HepG2 (cell line): ENCODE results near the gene IL1R1. TPM values are rescaled to one million over a fixed set of nuclear protein-coding genes. Genes with fewer than 3 reads are reported as not detected.

Experiments
- ATRX ChIP-seq: sonication (generic); formaldehyde crosslinking; IDR thresholded peaks from 2 replicates; pipeline ENCODE4 v1.4.0; 2020; ENCODE audit warnings: missing genetic modification reagents, borderline replicate concordance
- BCL6 ChIP-seq: IDR thresholded peaks from 2 replicates; pipeline ENCODE4 v1.6.1; 2016; ENCODE audit warnings: missing genetic modification reagents, missing compliant biosample characterization
- EED ChIP-seq: sonication (generic); formaldehyde crosslinking; IDR thresholded peaks from 2 replicates; pipeline ENCODE4 v1.5.0; 2020; ENCODE audit warnings: mild to moderate bottlenecking, missing genetic modification reagents
- HMGXB3 ChIP-seq: sonication (generic); formaldehyde crosslinking; IDR thresholded peaks from 2 replicates; pipeline ENCODE4 v1.4.0; 2020; ENCODE audit warnings: missing genetic modification reagents, borderline replicate concordance
- KMT2A ChIP-seq: sonication (generic); formaldehyde crosslinking; IDR thresholded peaks from 2 replicates; pipeline ENCODE4 v1.4.0; 2020; ENCODE audit warnings: missing genetic modification reagents
- KMT2B ChIP-seq: IDR thresholded peaks from 2 replicates; pipeline ENCODE4 v1.6.1; 2016; ENCODE audit warnings: missing genetic modification reagents, missing compliant biosample characterization
- MAFK ChIP-seq, 2 experiments: IDR thresholded peaks in 1 of 2; conservative IDR thresholded peaks in 1 of 2; 2 replicates each; pipeline ENCODE4 v1.6.1; 2011; ENCODE audit warnings: improper control_type of control experiment in 2 of 2, low read length in 2 of 2
- NBN ChIP-seq: fragments of 450-650 bp; conservative IDR thresholded peaks from 2 replicates; pipeline ENCODE4 v1.6.1; 2017
- NFKB2 ChIP-seq: sonication (generic); formaldehyde crosslinking; IDR thresholded peaks from 2 replicates; pipeline ENCODE4 v1.4.0; 2020; ENCODE audit warnings: missing genetic modification reagents, borderline replicate concordance
- NR0B2 ChIP-seq: sonication (generic); formaldehyde crosslinking; IDR thresholded peaks from 2 replicates; pipeline ENCODE4 v1.4.0; 2020; ENCODE audit warnings: mild to moderate bottlenecking, missing genetic modification reagents
- NR2C2 ChIP-seq: sonication (generic); formaldehyde crosslinking; IDR thresholded peaks from 2 replicates; pipeline ENCODE4 v1.4.0; 2020; ENCODE audit warnings: missing genetic modification reagents, mild to moderate bottlenecking, moderate library complexity, borderline replicate concordance
- PRDM10 ChIP-seq: sonication (generic); formaldehyde crosslinking; IDR thresholded peaks from 2 replicates; pipeline ENCODE4 v1.4.0; 2020; ENCODE audit warnings: low read depth, missing genetic modification reagents
- PTBP1 ChIP-seq: fragments of 200-400 bp; formaldehyde crosslinking; IDR thresholded peaks from 2 replicates; pipeline ENCODE4 v1.6.1; 2018; ENCODE audit warnings: low read length, low read depth; ENCODE audit not compliant: poor library complexity, severe bottlenecking
- RAD21 ChIP-seq: fragments of 450-650 bp; formaldehyde crosslinking; IDR thresholded peaks from 2 replicates; pipeline ENCODE4 v1.5.0; 2020; ENCODE audit warnings: mild to moderate bottlenecking
- SMAD9 ChIP-seq: sonication (generic); formaldehyde crosslinking; IDR thresholded peaks from 2 replicates; pipeline ENCODE4 v1.5.1; 2020; ENCODE audit warnings: mild to moderate bottlenecking, missing genetic modification reagents
- ZFAT ChIP-seq: sonication (generic); formaldehyde crosslinking; conservative IDR thresholded peaks from 2 replicates; pipeline ENCODE4 v1.8.1; 2023; ENCODE audit warnings: missing genetic modification reagents, inconsistent platforms
- ZFP90 ChIP-seq: sonication (generic); formaldehyde crosslinking; IDR thresholded peaks from 2 replicates; pipeline ENCODE4 v1.8.0; 2022; ENCODE audit warnings: missing genetic modification reagents, mild to moderate bottlenecking, inconsistent platforms, borderline replicate concordance
- ZNF644 ChIP-seq: IDR thresholded peaks from 2 replicates; pipeline ENCODE4 v1.6.1; 2016; ENCODE audit warnings: low read depth
- ZNF737 ChIP-seq: sonication (generic); formaldehyde crosslinking; IDR thresholded peaks from 2 replicates; pipeline ENCODE4 v1.5.0; 2020; ENCODE audit warnings: missing genetic modification reagents, mild to moderate bottlenecking, borderline replicate concordance
- ZNF800 ChIP-seq: sonication (generic); formaldehyde crosslinking; IDR thresholded peaks from 2 replicates; pipeline ENCODE4 v1.4.0; 2020; ENCODE audit warnings: missing genetic modification reagents
- polyA plus RNA-seq, 8 experiments: library from polyadenylated mRNA; depleted of rRNA in 3 of 8; stranded (reverse) in 7 of 8; unstranded in 1 of 8; fragments of >200 nt; fragmentation: Illumina TruSeq in 4 of 8; extraction: Trizol in 4 of 8; gene quantifications; 2 replicates each; pipeline versions ENCODE4 v1.2.1 to v1.2.3, GENCODE V29; 2011 to 2016; ENCODE audit warnings: low read depth in 4 of 8, missing spikeins in 1 of 8, mixed read lengths in 1 of 8; ENCODE audit not compliant: insufficient read depth in 1 of 8
- total RNA-seq, 5 experiments: library from RNA; depleted of rRNA; stranded (reverse); fragments of >200 nt; fragmentation: Illumina TruSeq; extraction: Trizol; gene quantifications; 2 replicates each; pipeline ENCODE4 v1.2.3, GENCODE V29; 2016; ENCODE audit warnings: low read depth in 1 of 5

The IL1R1 gene
- total and polyA plus RNA-seq, 2 of the 13 experiments (the other 11 are each of a cell fraction or from before 2014, with no cell fraction given) = 38.0 to 93.1 TPM

GRCh38 chr2:102142829-102143449 is 393 bp downstream of the IL1R1 start (continued):
- TF ChIP-seq KMT2A (CRISPR knock-in tag) = peak; percentile 86
- TF ChIP-seq PRDM10 = no peak; the same call in 1 of the 2 replicates
- TF ChIP-seq SMAD9 (CRISPR knock-in tag) = no peak
- TF ChIP-seq ZFP90 (CRISPR knock-in tag) = no peak
- peak; percentile 4; the same call in 1 of the 2 replicates for TF ChIP-seq NR2C2 (CRISPR knock-in tag)
- no peak for TF ChIP-seq ZFAT
- peak; percentile 63 for TF ChIP-seq KMT2B (CRISPR knock-in tag)
- no peak for TF ChIP-seq MAFK (conservative IDR thresholded peaks at IDR 0.05 in 1 of 2, IDR thresholded peaks at IDR 0.05 in 1 of 2; ENCODE audit: low read length in 2 of 2)
- TF ChIP-seq ZNF737 (CRISPR knock-in tag) = 0 out of 2 replicates have a peak, but pooled peaks have one; percentile 80
- no peak for TF ChIP-seq ATRX (CRISPR knock-in tag)
- peak; percentile 75 for TF ChIP-seq PTBP1
- TF ChIP-seq NFKB2 (CRISPR knock-in tag) = no peak; the same call in 1 of the 2 replicates
- no peak for TF ChIP-seq EED (CRISPR knock-in tag)
- TF ChIP-seq ZNF800 (CRISPR knock-in tag) = peak; percentile 3; the same call in 1 of the 2 replicates
- TF ChIP-seq NBN = no peak
- TF ChIP-seq ZNF644 (CRISPR knock-in tag) = no peak
- TF ChIP-seq HMGXB3 (CRISPR knock-in tag) = peak; percentile 17; the same call in 1 of the 2 replicates
- TF ChIP-seq BCL6 = peak; percentile 7; the same call in 1 of the 2 replicates
- no peak; the same call in 1 of the 2 replicates for TF ChIP-seq RAD21 (CRISPR knock-in tag)
- no peak for TF ChIP-seq NR0B2 (CRISPR knock-in tag)
